Activated T-cell treated with anti-CD3 and anti-CD28 coated beads for 1 hour (primary cell): ENCODE measurements around the gene NFKBIB.
"Not testable (repeated sequence)": the region's sequence is repeated elsewhere in the genome, so short reads cannot be mapped to it uniquely, and the experiment has no call there.

Experiments
- DNase-seq: peaks from one replicate; pipeline ENCODE4 v3.0.0-alpha.2; 2020; ENCODE audit warnings: low read depth

The NFKBIB gene

DNA sequence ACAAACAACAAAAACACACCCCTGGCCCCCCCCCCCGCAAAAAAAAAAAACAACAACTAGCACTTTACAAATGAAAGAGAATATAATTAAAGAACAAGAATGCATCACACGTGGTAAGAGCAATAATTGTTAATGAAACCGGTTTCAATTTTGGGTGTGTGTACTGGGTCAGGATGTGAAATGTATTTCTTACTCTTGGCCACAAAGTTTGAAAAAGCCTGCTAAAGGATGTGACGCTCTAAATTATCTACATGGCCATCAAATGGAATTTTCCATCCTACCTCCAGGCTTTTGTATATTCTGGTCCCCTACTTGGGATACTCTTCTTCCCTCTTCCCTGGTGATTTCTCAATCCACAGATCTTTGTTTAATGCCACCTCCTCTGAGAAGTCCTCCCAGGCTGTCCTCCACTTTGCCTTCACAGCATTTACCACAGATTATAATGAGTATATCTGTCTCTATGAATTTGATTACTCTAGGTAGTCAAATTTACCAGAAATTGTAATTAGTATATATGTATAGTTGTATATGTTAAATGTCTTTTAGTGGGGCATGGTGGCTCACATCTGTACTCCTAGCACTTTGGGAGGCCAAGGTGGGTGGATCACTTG lies 28.7 kb downstream of the NFKBIB start:
- no peak for DNase-seq

DNA sequence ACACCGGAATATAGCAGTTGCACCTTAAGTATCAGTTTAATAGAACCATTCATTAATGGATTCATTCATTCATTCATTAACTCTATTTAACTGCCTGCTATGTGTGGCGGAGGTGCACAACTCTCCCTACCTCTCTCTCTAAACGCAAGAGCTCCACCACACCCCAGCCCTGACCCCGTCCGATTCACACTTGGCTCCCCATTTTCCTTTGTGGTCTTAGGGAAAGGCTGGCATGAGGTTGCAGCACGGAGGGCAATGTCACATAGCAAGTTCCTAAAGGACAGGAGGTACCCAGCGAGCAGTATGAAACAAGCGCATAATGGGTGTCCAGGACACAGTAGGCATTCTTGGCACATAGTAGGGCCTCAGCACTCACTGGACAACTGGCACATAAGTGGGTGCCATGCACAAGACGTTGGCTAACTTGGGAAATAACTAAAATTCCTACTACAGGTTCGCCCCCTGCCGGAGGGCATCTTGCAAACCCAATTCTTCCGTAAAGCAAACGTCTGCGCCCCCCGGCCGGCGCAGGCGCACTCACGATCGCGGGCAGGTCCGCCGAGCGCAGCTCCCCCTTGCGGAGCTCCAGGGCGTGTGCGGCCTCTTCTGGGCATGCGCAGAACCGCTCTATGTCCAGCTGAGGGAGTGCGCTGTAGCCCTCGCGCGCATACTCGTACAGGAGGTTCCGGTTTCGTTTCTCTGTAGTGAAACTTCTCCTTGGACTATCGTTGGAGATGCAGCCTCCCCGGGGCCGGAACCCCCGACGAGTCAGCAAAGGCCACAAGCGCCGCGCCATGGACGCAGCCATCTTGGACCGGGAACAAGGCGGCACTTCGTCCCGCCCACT lies 30.4 kb downstream of the NFKBIB start, which contains the start of gene SARS2:
Gene SARS2, minus strand, starts transcription at position 835 of the 847 bp plus-strand sequence. Its CDS starts 27 bp downstream, at position 808.
- peak; percentile 89 for DNase-seq

DNA sequence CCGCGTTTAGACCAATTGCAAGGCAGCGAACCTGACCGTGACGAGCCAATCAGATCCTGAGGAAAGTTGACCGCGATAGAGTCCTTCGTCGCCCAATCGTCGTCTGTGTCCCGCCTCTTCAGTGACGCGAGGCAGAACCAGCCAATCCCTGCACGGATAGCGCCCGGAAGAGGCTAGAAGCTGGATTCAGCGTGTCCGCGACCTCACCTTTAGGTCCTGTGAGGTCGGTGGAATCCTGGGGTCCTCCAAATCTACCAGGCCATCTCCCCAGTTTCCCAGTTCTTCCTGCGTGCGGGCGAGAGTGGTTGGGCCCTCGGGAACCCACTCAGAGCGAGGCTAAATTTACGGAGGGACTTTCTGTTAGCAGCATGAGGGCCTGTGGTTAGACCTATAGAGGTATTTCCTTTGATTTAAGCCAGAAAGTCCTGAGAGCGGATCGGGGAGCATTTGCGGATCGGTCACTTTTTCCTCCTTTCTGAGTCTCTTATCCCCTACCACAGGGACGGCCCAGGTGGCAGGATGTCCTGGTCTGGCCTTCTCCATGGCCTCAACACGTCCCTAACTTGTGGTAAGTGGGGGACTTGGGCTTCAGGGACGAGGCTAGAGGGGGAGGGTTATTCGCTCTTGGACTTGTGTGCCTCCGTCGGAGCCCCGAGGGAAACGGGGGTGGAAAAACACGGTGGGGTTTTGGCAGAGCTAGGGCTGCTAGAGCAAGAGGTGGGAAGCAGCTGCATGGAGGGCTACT lies 31.2 kb downstream of the NFKBIB start, which contains the start of gene MRPS12:
Gene MRPS12, plus strand, starts transcription at position 169 of the 745 bp plus-strand sequence. Its CDS starts 351 bp downstream, at position 520.
- DNase-seq: peak; percentile 94

DNA sequence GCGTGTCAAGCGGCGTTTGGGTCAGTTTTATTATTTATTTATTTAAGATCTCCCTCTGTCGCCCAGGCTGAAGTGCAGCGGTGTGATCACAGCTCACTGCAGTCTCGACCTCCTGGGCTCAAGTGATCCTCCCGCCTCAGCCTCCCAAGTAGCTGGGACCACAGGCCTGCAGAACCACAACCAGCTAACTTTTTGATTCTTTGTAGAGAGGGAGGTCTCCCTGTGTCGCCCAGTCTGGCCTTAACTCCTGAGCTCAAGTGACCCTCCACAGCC lies 31.7 kb downstream of the NFKBIB start:
- no peak for DNase-seq

DNA sequence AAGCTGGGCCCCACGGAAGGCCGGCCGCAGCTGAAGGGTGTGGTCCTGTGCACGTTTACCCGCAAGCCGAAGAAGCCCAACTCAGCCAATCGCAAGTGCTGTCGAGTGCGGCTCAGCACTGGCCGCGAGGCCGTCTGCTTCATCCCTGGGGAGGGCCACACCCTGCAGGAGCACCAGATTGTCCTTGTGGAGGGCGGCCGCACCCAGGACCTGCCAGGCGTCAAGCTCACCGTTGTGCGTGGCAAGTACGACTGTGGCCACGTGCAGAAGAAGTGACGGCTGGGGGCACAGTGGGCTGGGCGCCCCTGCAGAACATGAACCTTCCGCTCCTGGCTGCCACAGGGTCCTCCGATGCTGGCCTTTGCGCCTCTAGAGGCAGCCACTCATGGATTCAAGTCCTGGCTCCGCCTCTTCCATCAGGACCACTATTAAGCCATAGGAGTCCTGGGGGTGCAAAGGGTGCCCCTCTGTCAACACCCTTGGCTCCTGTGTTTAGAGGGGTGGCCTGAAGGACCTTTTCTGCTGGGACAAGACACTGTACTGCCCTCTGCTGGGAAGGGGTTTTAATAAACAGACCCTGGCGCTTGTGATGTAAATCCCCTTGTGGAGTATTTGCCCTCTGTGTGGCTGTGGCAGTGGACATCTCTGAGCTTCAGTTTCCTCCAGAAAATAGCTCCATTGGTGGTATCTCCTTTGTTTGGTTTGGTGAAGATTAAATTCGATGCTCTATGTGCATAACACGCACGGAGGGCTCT lies 32.8 kb downstream of the NFKBIB start:
- no peak for DNase-seq

DNA sequence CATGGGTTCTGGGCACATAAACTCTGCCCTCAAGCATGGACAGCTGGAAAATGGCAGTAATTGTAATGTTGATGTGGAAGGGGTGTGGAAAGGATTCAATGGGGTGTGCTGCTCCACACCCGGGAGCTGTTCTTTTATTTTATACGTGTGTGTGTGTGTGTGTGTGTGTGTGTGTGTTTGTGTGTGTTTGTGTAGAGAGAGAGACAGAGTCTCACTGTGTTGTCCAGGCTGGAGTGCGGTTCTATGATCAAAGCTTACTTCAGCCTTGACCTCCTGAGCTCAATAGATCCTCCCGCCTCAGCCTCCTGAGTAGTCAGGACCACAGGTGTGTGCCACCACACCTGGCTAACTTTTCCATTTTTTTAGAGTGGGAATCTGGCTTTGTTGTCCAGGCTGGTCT lies 33.8 kb downstream of the NFKBIB start:
- DNase-seq: no peak

DNA sequence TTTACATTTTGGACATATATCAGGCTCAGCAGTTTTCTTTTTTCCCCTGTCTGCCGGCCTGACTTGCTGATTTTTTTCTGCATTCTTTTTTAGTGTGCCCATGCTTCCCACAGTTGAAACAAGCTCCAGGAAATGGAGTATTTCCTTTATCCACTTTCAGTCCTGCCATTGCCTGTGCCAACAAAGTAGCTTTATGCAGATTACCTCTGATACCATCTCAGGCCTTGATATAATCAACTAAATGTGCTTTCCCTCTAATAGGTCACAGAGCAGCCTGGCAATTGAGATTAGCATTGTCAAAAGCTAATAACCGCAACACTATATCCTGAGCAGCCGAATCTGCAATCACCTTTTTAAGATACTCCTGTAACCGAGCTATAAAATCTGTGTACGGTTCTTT lies 40.2 kb downstream of the NFKBIB start:
- DNase-seq: no peak

DNA sequence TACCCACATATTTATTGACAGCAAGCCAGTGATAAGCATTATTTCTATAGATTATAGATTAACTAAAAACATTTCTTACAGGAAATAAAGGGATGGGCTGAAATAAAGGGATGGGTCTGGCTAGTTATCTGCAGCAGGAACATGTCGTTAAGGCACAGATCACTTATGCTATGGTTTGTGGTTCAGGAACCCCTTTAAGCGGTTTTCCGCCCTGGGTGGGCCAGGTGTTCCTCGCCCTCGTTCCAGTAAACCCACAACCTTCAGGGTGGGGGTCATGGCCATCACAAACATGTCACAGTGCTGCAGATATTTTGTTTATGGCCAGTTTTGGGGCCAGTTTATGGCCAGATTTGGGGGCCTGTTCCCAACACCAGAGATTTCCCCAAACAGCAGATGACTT lies 41.7 kb downstream of the NFKBIB start:
- not testable (repeated sequence) for DNase-seq

DNA sequence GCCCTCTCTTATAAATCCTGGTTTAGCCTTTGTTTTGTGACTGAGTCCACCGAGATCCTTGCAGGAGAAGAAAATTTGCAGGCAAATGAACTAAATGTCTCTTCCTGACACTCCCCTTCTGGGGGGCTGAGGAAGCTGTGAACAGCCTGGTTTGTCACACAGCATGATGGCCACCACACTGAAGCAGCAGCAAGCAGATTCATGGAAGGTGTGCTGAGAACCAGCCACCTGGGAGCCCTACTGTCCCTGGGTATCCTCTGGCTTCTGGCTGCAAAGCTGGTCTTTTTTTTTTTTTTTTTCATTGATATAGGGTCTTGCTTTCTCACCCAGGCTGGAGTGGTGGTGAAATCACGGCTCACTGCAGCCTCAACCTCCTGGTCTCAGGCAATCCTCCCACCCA lies 42.2 kb downstream of the NFKBIB start:
- no peak for DNase-seq

DNA sequence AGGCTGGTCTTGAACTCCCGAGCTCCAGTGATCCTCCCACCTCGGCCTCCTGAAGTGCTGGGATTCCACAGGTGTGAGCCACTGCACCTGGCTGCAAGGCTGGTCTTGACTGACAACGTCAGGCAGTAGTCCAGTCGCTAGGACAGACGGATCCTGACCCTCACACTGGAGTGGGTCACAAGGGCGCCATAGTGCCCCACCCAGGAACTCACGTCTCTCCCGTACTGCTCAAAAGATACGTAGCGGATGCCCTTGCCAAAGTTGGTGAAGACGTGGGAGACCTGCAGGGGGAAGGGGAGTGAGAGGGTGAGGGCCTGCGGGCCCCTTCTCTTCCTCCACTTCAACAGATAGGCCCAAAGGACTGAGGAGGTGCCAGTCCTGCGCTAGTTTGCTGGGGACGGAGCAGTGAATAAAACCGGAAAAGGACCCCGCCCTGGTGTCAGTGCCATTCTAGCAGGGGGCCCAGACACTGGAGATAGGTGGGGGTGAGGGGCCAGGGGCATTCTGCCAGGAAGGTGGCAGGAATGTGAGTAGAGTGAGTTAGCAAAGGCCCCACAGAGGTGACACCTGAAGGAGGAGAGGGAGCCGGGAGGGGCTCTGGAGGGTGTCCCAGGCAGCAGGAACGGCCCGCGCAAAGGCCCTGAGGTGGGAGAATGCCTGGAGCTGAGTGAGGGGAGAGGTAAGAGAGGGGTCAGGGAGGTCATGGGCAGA lies 42.9 kb downstream of the NFKBIB start:
- no peak for DNase-seq

DNA sequence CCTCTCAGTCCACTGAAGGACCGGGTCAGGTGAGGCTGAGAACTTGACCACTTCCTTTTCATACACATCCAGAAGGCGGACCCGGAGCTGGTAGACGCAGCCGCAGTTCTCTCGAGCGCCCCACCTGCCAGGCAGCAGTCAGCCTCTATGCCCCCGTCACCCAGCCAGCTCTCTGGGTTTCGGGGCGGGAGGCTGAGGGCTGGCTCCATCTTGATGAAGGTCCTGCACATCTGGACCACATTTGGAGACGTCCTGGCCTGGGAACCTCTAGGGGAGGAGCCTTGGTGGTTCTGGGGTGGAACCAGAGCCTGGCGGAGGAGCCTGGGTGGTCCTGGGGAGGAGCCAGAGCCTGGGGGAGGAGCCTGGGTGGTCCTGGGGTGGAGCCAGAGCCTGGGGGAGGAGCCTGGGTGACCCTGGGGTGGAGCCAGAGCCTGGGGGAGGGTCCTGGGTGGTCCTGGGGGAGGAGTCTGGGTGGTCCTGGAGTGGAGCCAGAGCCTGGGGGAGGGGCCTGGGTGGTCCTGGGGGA lies 45.3 kb downstream of the NFKBIB start:
- DNase-seq: no peak

DNA sequence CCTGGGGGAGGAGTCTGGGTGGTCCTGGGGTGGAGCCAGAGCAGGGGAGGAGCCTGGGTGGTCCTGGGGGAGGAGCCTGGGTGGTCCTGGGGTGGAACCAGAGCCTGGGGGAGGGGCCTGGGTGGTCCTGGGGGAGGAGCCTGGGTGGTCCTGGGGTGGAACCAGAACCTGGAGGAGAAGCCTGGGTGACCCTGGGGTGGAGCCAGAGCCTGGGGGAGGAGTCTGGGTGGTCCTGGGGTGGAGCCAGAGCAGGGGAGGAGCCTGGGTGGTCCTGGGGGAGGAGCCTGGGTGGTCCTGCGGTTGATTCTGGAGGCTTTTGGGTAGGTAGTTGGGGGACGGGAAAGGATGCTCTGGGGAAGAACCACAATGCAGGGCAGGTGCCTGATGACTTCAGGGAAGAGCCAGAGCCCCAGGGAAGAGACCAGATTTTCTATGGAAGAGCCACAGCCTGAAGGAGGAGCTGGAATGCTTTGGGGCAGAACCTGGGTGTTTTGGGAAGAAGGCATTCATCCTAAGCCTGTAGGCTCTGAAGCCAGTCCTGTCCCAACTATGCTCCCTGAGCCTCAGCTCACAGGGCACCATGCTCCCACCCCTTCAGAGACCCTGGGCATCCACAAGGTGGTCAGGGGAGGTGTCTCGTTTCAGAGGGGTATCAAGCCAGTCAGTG lies 45.9 kb downstream of the NFKBIB start:
- no peak for DNase-seq

DNA sequence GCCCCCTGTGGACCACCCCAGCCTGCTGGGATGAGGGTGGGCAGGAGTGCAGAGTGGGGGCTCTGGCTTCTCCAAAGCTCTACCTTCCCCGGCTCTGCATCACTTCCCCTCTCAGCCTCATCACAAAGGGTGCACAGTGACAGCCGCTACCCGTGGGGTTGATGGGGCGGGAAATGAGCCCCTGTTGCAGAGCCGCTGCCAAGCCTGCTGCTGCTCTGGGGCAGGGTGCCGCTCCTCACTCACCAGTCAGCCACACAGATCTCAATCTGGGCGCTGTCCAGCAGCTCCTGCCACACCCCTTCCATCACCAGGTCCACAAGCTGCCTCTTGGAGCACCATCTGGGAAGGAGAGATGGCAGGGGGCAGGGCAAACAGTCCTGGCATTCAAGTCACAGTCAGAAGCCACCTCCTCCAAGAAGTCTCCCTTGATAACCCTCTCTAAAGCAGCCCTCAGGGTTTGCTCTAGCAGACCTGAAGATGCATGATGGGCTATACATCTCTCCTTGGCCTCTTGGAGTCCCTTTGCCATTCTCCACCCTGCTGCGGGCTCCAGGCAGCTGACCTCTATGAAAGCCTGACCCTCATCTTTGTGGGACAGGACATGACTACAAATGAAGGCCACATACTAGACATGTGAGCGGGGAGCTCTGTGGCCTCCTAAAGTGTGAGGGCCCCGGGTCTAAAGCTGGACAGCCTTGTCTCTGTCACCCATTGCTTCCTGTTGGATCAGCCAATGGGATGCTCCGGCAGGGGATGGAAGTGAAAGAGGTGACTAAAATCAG lies 46.7 kb downstream of the NFKBIB start:
- no peak for DNase-seq

DNA sequence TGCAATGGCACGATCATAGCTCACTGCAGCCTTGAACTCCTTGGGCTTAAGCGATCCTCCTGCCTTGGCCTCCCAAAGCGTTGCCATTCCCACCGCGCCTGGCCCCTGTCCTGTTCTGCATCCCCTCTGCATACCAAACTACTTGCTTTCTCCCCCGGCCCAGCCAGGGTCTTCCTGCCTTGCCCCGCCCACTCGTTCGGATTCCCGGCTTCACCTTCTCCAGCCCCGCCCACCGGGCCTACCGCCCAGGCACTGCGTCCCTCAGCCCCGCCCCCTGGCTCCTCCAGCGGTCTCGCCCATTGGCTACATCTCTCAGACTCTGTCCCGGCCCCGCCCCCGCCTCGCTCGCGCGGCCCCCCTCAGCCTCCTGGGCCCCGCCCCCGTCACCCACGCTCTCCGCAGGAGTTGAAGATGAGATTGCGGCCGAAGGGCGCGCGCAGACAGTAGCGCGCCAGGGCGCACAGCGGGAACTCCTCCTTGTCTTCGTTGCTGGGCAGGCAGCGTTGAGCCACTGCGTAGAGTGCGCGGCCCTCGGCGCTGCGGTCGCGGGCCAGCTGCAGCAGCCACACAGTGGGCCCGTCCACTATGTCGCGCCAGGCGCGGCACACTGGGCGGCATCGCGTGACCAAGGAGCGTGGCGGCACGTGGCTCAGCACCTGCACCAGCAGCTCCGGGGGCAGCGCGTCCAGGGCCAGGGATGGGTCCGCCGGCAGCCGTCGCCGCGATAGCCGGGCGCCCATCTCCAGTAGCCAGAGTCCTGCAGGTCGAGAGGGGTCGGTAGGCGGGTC lies 50.0 kb downstream of the NFKBIB start:
- peak; percentile 71 for DNase-seq

DNA sequence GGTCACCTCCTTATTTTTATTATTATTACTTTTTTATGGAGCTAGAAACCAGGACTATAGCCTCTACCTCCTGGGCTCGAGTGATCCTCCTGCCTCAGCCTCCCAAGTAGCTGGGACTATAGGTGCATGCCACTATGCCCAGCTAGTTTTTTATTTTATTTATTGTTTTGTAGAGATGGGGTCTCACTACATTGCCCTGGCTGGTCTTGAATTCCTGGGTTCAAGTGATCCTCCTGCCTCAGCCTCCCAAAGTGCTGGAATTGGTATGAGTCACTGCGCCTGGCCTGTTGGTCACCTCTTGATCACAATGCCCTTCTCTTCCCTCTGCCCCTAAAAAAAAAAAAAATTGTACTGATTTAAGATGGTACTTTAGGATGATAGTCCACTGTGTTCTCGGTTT lies 51.4 kb downstream of the NFKBIB start:
- no peak for DNase-seq

DNA sequence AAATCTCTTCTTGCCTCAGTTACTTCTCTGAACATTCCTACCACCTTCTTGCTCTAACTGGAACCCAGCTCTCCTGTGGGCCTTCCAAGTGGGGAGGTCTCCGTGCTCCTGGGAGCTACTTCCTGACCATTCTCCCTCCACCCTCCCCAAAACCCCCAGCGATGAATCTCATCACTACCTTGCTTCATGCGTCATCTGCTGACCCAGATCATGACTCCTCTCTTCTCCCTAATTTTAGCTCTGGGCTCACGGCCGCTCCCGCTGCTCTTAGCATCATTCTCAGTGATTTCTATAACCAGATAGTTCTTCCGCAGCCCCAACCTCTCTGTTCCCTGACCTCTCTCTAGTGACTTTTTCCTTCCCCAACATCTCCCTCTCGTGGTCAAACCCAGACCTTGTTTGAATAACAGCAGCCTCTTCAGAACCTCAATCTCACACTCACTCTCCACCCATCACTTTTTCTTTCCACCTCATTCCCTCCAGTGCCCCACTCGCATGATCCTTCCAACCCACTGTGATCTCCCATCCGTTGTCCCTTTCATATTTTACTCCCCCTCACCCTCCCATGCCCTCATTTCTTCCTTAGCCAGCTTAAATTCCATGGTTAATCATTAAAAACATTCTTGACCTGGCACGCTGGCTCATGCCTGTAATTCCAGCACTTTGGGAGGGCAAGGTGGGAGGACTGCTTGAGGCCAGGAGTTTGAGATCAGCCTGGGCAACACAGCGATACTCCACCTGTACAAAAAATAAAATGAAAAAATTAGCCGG lies 52.8 kb downstream of the NFKBIB start:
- DNase-seq: no peak

DNA sequence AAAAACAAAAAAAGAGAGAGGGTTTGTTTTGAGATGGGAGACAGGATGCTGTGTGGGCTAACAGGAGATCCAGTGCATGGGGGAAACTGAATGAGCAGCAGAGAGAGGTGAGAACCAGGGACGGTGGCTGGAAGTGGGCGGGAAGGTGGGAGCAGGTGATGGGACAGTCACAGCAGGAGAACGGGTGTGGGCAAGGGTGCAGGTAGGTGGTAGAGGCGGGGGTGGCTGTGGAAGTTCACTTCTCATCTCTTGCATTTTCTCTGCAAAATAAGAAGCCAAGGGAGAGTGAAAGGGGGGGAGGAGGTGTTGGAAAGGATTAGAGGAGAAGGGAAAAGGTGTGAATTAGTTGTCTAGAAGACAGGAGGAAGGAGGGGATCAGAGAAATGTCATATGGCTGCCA lies 53.9 kb downstream of the NFKBIB start:
- no peak for DNase-seq

DNA sequence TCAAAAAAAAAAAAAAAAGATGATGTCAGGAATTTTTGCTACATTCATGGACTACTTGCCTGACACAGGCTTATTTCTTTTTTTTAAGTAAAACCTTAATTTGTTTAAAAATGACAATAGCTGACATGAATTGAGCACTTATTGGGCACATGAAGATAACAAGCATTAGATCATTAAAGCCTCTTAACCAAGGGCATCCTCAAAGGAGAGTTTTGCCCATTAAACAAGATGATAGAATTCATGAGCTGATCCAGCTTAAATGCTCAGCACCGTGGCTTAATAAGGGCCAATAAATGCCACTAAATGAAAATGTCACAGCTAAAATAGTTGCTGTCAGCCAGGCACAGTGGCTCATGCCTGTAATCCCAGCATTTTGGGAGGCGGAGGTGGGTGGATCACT lies 56.5 kb downstream of the NFKBIB start:
- DNase-seq: no peak
